AG04449 (cell line): ENCODE measurements around the gene TRMU.

ENCODE experiments used
- CTCF ChIA-PET: fragments of 350-600 bp; formaldehyde crosslinking; extraction: SDS; loops from one replicate; lab custom pipeline; 2021; ENCODE audit warnings: antibody characterized with exemption; lab: Yijun Ruan, JAX
- POLR2A ChIA-PET: fragments of 400-600, 350-600 bp; formaldehyde crosslinking; extraction: SDS; loops from one replicate; lab custom pipeline; 2020; ENCODE audit warnings: antibody characterized with exemption, inconsistent platforms; lab: Yijun Ruan, JAX
- DNase-seq: peaks from one replicate; pipeline ENCODE4 v3.0.0-alpha.2; 2010; ENCODE audit warnings: low read depth, low spot score
- H3K4me3 ChIP-seq: 2 replicates; pipeline ENCODE4 v1.5.1; 2011; ENCODE audit warnings: low read depth, mild to moderate bottlenecking, control low read depth, low read length
- CTCF ChIP-seq: IDR thresholded peaks from one replicate; pipeline ENCODE4 v1.5.1; 2011; ENCODE audit warnings: mild to moderate bottlenecking, moderate library complexity, low read length, control low read depth, inconsistent platforms; ENCODE audit not compliant: insufficient read depth; ENCODE audit errors: missing control alignments

The TRMU gene

DNA sequence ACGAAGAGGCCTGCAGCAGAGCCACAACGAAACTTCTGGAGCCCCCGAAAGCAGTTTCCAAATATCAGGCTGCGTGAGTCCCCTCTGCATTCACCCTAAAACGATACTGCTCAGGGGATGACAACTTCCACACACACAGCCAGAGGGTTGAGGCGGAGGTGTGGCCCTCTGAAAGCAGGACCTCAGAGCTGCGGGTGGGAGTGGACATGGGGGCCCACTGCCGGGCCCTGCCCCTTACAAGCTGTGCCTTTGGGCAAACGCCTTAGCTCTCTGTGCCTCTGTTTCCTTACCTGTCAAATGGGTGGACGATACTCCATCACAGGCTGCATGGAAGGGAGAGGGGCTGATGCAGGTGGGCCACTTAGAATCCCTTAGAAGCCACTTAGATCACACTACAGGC is 53.1 kb downstream of the TRMU start:
- TF ChIP-seq CTCF: no peak
- no peak for DNase-seq
- H3K4me3 ChIP-seq: no peak overlapping the region
- POLR2A ChIA-PET: no interaction called here
- CTCF ChIA-PET: interaction anchor here (0.7 to 3.8 kb wide), 4 partner anchors 21 to 266 kb away, joined by 3 to 18 read pairs (median 9); no protein-coding TSS in a partner anchor

DNA sequence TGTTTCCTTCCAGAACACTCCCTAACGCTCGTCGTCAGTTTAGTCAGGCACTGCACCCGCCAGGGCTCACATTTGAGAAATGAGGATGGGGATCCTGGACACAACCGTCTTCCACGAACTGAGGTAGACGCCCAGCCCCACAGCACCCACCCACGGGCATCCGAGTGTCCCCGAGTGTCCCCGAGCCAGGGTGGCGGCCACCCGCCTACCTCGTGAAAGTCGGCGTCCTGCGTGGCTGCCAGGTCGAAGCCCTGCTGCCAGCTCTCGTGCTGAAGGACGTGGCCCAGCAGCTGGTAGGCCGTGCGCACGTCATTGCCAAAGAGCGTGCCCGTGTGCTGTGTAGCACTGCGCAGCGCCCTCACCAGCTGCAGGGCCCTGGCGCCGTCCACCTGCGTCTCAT is 53.6 kb downstream of the TRMU start:
- POLR2A ChIA-PET: no interaction called here

DNA sequence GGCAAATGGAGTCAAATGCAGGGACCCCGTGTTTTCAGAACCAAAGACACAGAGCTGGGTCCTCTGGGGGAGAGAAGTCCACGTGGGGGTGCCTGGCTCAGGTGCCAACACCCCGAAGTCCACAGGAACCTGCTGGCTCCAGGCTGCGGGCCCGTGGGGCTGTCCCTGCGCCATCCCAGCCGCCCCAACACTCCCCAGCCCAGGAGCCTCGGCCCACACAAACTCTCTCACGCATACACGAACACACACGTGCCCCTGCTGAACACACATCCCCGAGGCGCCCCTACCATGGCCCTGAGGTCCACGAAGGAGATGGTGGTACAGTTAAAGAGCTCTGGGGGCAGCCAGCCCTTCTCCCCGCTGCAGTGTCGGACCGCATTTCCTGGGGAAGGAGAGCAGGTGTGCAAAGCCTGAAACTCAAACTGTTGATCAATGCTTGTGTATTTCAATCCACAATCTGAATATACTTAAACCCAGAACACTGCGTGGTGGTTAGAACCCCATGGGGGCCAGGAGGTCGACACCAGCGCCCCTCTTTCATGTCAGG is 54.7 kb downstream of the TRMU start:
- no peak for TF ChIP-seq CTCF
- no peak overlapping the region for H3K4me3 ChIP-seq
- POLR2A ChIA-PET: no interaction called here
- DNase-seq: no peak
- CTCF ChIA-PET: interaction anchor here (0.7 to 3.8 kb wide), 8 partner anchors 9 to 396 kb away, joined by 3 to 18 read pairs (median 4); no protein-coding TSS in a partner anchor

More for the DNA sequence above, 53.6 kb downstream of the TRMU start:
- TF ChIP-seq CTCF: no peak
- CTCF ChIA-PET: interaction anchor here (0.7 to 3.8 kb wide), 4 partner anchors 21 to 267 kb away, joined by 3 to 18 read pairs (median 9); no protein-coding TSS in a partner anchor
- no peak for DNase-seq
- H3K4me3 ChIP-seq: no peak overlapping the region

- no peak for DNase-seq
- H3K4me3 ChIP-seq: no peak overlapping the region
- ChIA-PET POLR2A (no interaction called here), CTCF (interaction anchor here (1.0 to 2.4 kb wide), 5 partner anchors 12 to 396 kb away, joined by 3 to 10 read pairs (median 5); no protein-coding TSS in a partner anchor)
- peak; percentile 62 for TF ChIP-seq CTCF
Observed at GRCh38 chr22:46390652-46391301, 55.3 kb downstream of the TRMU start.

- no peak overlapping the region for H3K4me3 ChIP-seq
- no peak for TF ChIP-seq CTCF
- POLR2A ChIA-PET: no interaction called here
- no peak for DNase-seq
- CTCF ChIA-PET: interaction anchor here (1.5 to 2.5 kb wide), 2 partner anchors 24 to 270 kb away, joined by 3 to 18 read pairs; no protein-coding TSS in a partner anchor
Observed at GRCh38 chr22:46391486-46392136, 56.1 kb downstream of the TRMU start.

DNA sequence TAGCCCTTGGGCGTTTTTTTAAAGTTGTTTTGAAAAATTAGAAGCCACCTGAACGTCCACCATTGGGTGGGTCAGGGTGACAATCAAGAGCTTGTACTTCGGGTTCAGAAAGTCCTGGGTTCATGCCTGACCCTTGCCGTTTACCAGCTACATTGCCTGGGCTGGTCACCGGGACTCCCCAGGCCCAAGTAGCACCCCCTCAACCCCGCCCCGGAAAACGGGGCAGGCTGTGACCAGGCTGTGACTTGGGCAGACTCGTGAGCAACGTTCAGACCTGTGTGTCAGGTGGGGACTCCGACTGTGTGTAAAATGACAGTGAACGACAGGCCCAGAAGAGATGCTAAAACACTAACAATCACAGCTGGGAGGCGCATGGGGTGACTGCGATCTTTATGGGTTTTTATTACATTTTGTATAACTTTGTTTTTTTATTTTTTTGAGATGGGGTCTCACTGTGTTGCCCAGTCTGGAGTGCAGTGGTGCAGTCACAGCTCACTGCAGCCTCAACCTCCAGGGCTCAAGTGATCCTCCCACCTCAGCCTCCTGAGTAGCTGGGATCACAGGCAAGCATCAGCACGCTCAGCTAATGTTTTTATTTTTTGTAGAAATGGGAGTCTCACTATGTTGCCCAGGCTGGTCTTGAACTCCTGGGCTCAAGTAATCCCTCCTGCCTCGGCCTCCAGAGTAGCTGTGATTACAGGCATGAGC is 56.8 kb downstream of the TRMU start:
- DNase-seq: no peak
- ChIA-PET POLR2A (no interaction called here), CTCF (interaction anchor here (0.5 to 2.5 kb wide), 4 partner anchors 24 to 271 kb away, joined by 3 to 18 read pairs (median 3); no protein-coding TSS in a partner anchor)
- no peak for TF ChIP-seq CTCF
- H3K4me3 ChIP-seq: no peak overlapping the region
